ENCODE results near the gene MMP7.

Gene MMP7

GRCh38 chr11:102487214-102487613 lies 43.3 kb downstream of the MMP7 start:
- no peak for TF ChIP-seq CTCF (conservative IDR thresholded peaks at IDR 0.05; ENCODE audit: low read depth)
- DNase-seq (ENCODE audit: low spot score): no peak
- CTCF ChIA-PET: interaction anchor here (0.7 kb wide), 1 partner anchor 22 kb away, joined by 3 read pairs; no protein-coding TSS in a partner anchor
- POLR2A ChIA-PET (ENCODE audit: low non-redundant PET): no interaction called here
- H3K27ac ChIP-seq: no peak overlapping the region

GRCh38 chr11:102486584-102486983 lies 44.0 kb downstream of the MMP7 start:
- CTCF ChIA-PET: interaction anchor here (0.7 kb wide), 1 partner anchor 22 kb away, joined by 3 read pairs; no protein-coding TSS in a partner anchor
- POLR2A ChIA-PET (ENCODE audit: low non-redundant PET): no interaction called here
- DNase-seq (ENCODE audit: low spot score): no peak
- no peak overlapping the region for H3K27ac ChIP-seq
- no peak for TF ChIP-seq CTCF (conservative IDR thresholded peaks at IDR 0.05; ENCODE audit: low read depth)

GRCh38 chr11:102485095-102485722 lies 45.3 kb downstream of the MMP7 start:
- ChIA-PET POLR2A (ENCODE audit: low non-redundant PET) (no interaction called here), CTCF (no interaction called here)
- H3K27ac ChIP-seq: no peak overlapping the region
- no peak for TF ChIP-seq CTCF (conservative IDR thresholded peaks at IDR 0.05; ENCODE audit: low read depth)
- DNase-seq (ENCODE audit: low spot score): no peak

GRCh38 chr11:102482433-102482832 lies 48.1 kb downstream of the MMP7 start:
- ChIA-PET POLR2A (ENCODE audit: low non-redundant PET) (no interaction called here), CTCF (interaction anchor here (0.6 kb wide), 1 partner anchor 254 kb away, joined by 3 read pairs; no protein-coding TSS in a partner anchor)
- TF ChIP-seq CTCF (conservative IDR thresholded peaks at IDR 0.05; ENCODE audit: low read depth): no peak
- no peak overlapping the region for H3K27ac ChIP-seq
- DNase-seq (ENCODE audit: low spot score): no peak

- ChIA-PET POLR2A (ENCODE audit: low non-redundant PET) (no interaction called here), CTCF (interaction anchor here (0.5 to 1.2 kb wide), 3 partner anchors 18 to 318 kb away, joined by 3 to 5 read pairs (median 4); no protein-coding TSS in a partner anchor)
- H3K27ac ChIP-seq: no peak overlapping the region
- no peak for DNase-seq (ENCODE audit: low spot score)
- no peak for TF ChIP-seq CTCF (conservative IDR thresholded peaks at IDR 0.05; ENCODE audit: low read depth)
Observed at GRCh38 chr11:102479733-102480132, 50.8 kb downstream of the MMP7 start.

GRCh38 chr11:102478673-102479299 lies 51.8 kb downstream of the MMP7 start:
- no peak for DNase-seq (ENCODE audit: low spot score)
- no peak for TF ChIP-seq CTCF (conservative IDR thresholded peaks at IDR 0.05; ENCODE audit: low read depth)
- no peak overlapping the region for H3K27ac ChIP-seq
- POLR2A ChIA-PET (ENCODE audit: low non-redundant PET): no interaction called here
- CTCF ChIA-PET: no interaction called here

Data from RWPE1 (cell line).